H1 (cell line): ENCODE results near the gene ATP11A. TPM values are rescaled to one million over a fixed set of nuclear protein-coding genes. Genes with fewer than 3 reads are reported as not detected.

Experiments used
- CTCF ChIA-PET: fragments of 300-600 bp; sonication (Branson Sonifier 250); formaldehyde crosslinking; loops from one replicate; lab custom pipeline; 2021; ENCODE audit not compliant: partially characterized antibody; lab: Charles Lee
- POLR2A ChIA-PET: fragments of 300-600 bp; sonication (Branson Sonifier 250); formaldehyde crosslinking; loops from one replicate; lab custom pipeline; 2021; ENCODE audit warnings: inconsistent platforms; ENCODE audit not compliant: partially characterized antibody; lab: Charles Lee
- DNase-seq, 2 experiments: peaks; one replicate each; pipeline versions ENCODE4 v3.0.0 to v3.0.0-alpha.2; 2010 to 2022; ENCODE audit warnings: low spot score in 2 of 2, low read depth in 1 of 2, mixed read lengths in 1 of 2
- FAIRE-seq: peaks from 2 replicates; lab custom pipeline; 2011; peaks lifted over from hg19 to GRCh38; lab: Jason Lieb, UNC
- H2AFZ ChIP-seq: 2 replicates; pipeline ENCODE4 v1.8.1; 2012; ENCODE audit warnings: low read length, inconsistent platforms
- H2AK5ac ChIP-seq: 2 replicates; pipeline ENCODE4 v1.6.1; 2013; ENCODE audit warnings: low read depth, low read length
- H2BK120ac ChIP-seq: replicated peaks from 2 replicates; pipeline ENCODE3; 2013; ENCODE audit warnings: low read depth, low read length, inconsistent platforms
- H2BK12ac ChIP-seq: 2 replicates; pipeline ENCODE4 v1.6.1; 2013; ENCODE audit warnings: low read depth, low read length
- H2BK15ac ChIP-seq: 2 replicates; pipeline ENCODE4 v1.6.1; 2013; ENCODE audit warnings: low read length
- H2BK20ac ChIP-seq: 2 replicates; pipeline ENCODE4 v1.6.1; 2013; ENCODE audit warnings: low read length
- H2BK5ac ChIP-seq: 2 replicates; pipeline ENCODE4 v1.6.1; 2013; ENCODE audit warnings: low read depth, low read length
- H3K14ac ChIP-seq: 2 replicates; pipeline ENCODE4 v1.6.1; 2013; ENCODE audit warnings: inconsistent platforms; ENCODE audit not compliant: insufficient read length
- H3K18ac ChIP-seq: 2 replicates; pipeline ENCODE4 v1.6.1; 2013; ENCODE audit warnings: low read length; ENCODE audit errors: extremely low read depth
- H3K23ac ChIP-seq: 2 replicates; pipeline ENCODE4 v1.6.1; 2013; ENCODE audit warnings: inconsistent platforms; ENCODE audit not compliant: insufficient read length
- H3K23me2 ChIP-seq: 2 replicates; pipeline ENCODE4 v1.6.1; 2013; ENCODE audit warnings: low read depth, low read length
- H3K27ac ChIP-seq: 2 replicates; pipeline ENCODE4 v1.6.1; 2011; ENCODE audit warnings: low read depth, low read length, inconsistent platforms
- H3K27me3 ChIP-seq, 4 experiments: replicated peaks in 1 of 4; 1 replicate in 1 of 4; 2 replicates in 3 of 4; pipeline versions ENCODE4 v1.6.1 to v1.8.1; 2011 to 2013; ENCODE audit warnings: low read length in 3 of 4, mild to moderate bottlenecking in 3 of 4, inconsistent platforms in 2 of 4, mixed read lengths in 2 of 4, moderate library complexity in 1 of 4; ENCODE audit not compliant: control insufficient read depth in 3 of 4, insufficient read depth in 3 of 4; ENCODE audit errors: extremely low read depth in 1 of 4
- H3K36me3 ChIP-seq, 4 experiments: 2 replicates each; pipeline versions ENCODE4 v1.6.1 to v1.8.1; 2011 to 2013; ENCODE audit warnings: mild to moderate bottlenecking in 4 of 4, low read length in 3 of 4, moderate library complexity in 2 of 4, control low read depth in 1 of 4, inconsistent platforms in 1 of 4; ENCODE audit not compliant: insufficient read depth in 4 of 4, control insufficient read depth in 2 of 4
- H3K4ac ChIP-seq: replicated peaks from 2 replicates; pipeline ENCODE3; 2013; ENCODE audit warnings: low read length, low read depth, mixed read lengths, inconsistent platforms; ENCODE audit not compliant: insufficient read length
- H3K4me1 ChIP-seq, 4 experiments: replicated peaks in 1 of 4; 1 replicate in 1 of 4; 2 replicates in 3 of 4; pipeline versions ENCODE4 v1.6.1 to v1.8.1; 2011 to 2013; ENCODE audit warnings: low read length in 3 of 4, inconsistent platforms in 2 of 4, mixed read lengths in 1 of 4; ENCODE audit not compliant: insufficient read depth in 4 of 4, control insufficient read depth in 3 of 4
- H3K4me2 ChIP-seq, 2 experiments: 2 replicates each; pipeline versions ENCODE4 v1.6.1 to v1.8.1; 2011 to 2013; ENCODE audit warnings: low read depth in 2 of 2, low read length in 2 of 2, control low read depth in 1 of 2, inconsistent platforms in 1 of 2, mild to moderate bottlenecking in 1 of 2; ENCODE audit not compliant: insufficient read depth in 1 of 2
- H3K4me3 ChIP-seq, 4 experiments: fragments of 200-600, 300-600 bp in 1 of 4; sonication (generic), shearing (Covaris generic), sonication (Bioruptor Twin) in 1 of 4; 2 replicates each; pipeline versions ENCODE4 v1.5.1 to v1.8.1; 2011 to 2016; ENCODE audit warnings: low read length in 4 of 4, low read depth in 3 of 4, control low read depth in 2 of 4, inconsistent platforms in 2 of 4, mild to moderate bottlenecking in 2 of 4, mixed read lengths in 1 of 4, moderate library complexity in 1 of 4; ENCODE audit not compliant: insufficient read depth in 2 of 4; ENCODE audit errors: extremely low read depth in 1 of 4
- H3K56ac ChIP-seq: replicated peaks from 2 replicates; pipeline ENCODE3; 2013; ENCODE audit warnings: low read depth, mild to moderate bottlenecking, mixed read lengths, low read length, inconsistent platforms; ENCODE audit not compliant: insufficient read length
- H3K79me1 ChIP-seq: 2 replicates; pipeline ENCODE4 v1.6.1; 2013; ENCODE audit warnings: low read depth, low read length, control low read depth
- H3K79me2 ChIP-seq, 2 experiments: 2 replicates each; pipeline versions ENCODE4 v1.6.1 to v1.8.1; 2012 to 2013; ENCODE audit warnings: low read length in 2 of 2, mild to moderate bottlenecking in 2 of 2, inconsistent platforms in 1 of 2; ENCODE audit not compliant: insufficient read depth in 2 of 2, control insufficient read depth in 1 of 2
- H3K9ac ChIP-seq, 4 experiments: replicated peaks in 1 of 4; 1 replicate in 1 of 4; 2 replicates in 3 of 4; pipeline versions ENCODE4 v1.6.1 to v1.8.1; 2011 to 2013; ENCODE audit warnings: low read depth in 3 of 4, low read length in 3 of 4, control low read depth in 2 of 4, mild to moderate bottlenecking in 2 of 4, moderate library complexity in 2 of 4, inconsistent platforms in 1 of 4; ENCODE audit errors: extremely low read depth in 1 of 4
- H3K9me3 ChIP-seq, 2 experiments: 2 replicates each; pipeline versions ENCODE4 v1.6.1 to v1.8.1; 2012 to 2013; ENCODE audit warnings: mild to moderate bottlenecking in 2 of 2, moderate library complexity in 2 of 2, control low read depth in 1 of 2, inconsistent platforms in 1 of 2, low read depth in 1 of 2, low read length in 1 of 2, mixed read lengths in 1 of 2; ENCODE audit not compliant: insufficient read depth in 2 of 2
- H4K20me1 ChIP-seq, 2 experiments: replicated peaks in 1 of 2; 2 replicates each; pipeline versions ENCODE3 to v1.8.1; 2011 to 2013; ENCODE audit warnings: inconsistent platforms in 2 of 2, low read length in 2 of 2, mild to moderate bottlenecking in 1 of 2; ENCODE audit not compliant: insufficient read depth in 2 of 2, control insufficient read depth in 1 of 2
- H4K5ac ChIP-seq: 2 replicates; pipeline ENCODE4 v1.6.1; 2013; ENCODE audit warnings: low read length, low read depth, mixed read lengths, inconsistent platforms; ENCODE audit not compliant: insufficient read length
- H4K8ac ChIP-seq: 2 replicates; pipeline ENCODE4 v1.8.0; 2013; ENCODE audit warnings: mild to moderate bottlenecking, moderate library complexity, low read length, inconsistent platforms; ENCODE audit not compliant: insufficient read depth; ENCODE audit errors: extremely low read depth
- H4K91ac ChIP-seq: replicated peaks from 2 replicates; pipeline ENCODE3; 2013; ENCODE audit warnings: low read length, mixed read lengths, inconsistent platforms; ENCODE audit not compliant: insufficient read length
- ASH2L ChIP-seq: fragments of 200-600, 300-600 bp; sonication (generic); IDR thresholded peaks from one replicate; pipeline ENCODE4 v1.7.1; 2017; ENCODE audit warnings: low read length
- CHD2 ChIP-seq: IDR thresholded peaks from 2 replicates; pipeline ENCODE4 v1.6.1; 2012; ENCODE audit warnings: low read length, improper control_type of control experiment
- FOSL1 ChIP-seq: IDR thresholded peaks from 2 replicates; pipeline ENCODE4 v1.6.1; 2011; ENCODE audit warnings: mild to moderate bottlenecking, low read depth, low read length, moderate library complexity; ENCODE audit not compliant: insufficient read depth
- KDM5A ChIP-seq: fragments of 200-600 bp; IDR thresholded peaks from 2 replicates; pipeline ENCODE4 v1.7.1; 2012; ENCODE audit warnings: mild to moderate bottlenecking, low read length, inconsistent platforms, mixed read lengths
- PHF8 ChIP-seq: fragments of 200-600 bp; sonication (generic); conservative IDR thresholded peaks from 2 replicates; pipeline ENCODE4 v1.7.1; 2012; ENCODE audit warnings: low read depth, mild to moderate bottlenecking, inconsistent platforms, low read length, moderate library complexity
- SIRT6 ChIP-seq: IDR thresholded peaks from one replicate; pipeline ENCODE4 v1.7.1; 2012; ENCODE audit warnings: low read length, inconsistent platforms
- SP2 ChIP-seq: IDR thresholded peaks from 2 replicates; pipeline ENCODE4 v1.6.1; 2012; ENCODE audit warnings: mild to moderate bottlenecking, low read length, inconsistent platforms
- SRF ChIP-seq: IDR thresholded peaks from 2 replicates; pipeline ENCODE4 v1.6.1; 2011; ENCODE audit warnings: mild to moderate bottlenecking, low read depth, low read length, moderate library complexity
- TBP ChIP-seq: IDR thresholded peaks from 2 replicates; pipeline ENCODE4 v1.6.1; 2011; ENCODE audit warnings: low read depth, low read length, improper control_type of control experiment
- TCF12 ChIP-seq: IDR thresholded peaks from 2 replicates; pipeline ENCODE4 v1.6.1; 2011; ENCODE audit warnings: low read depth, mild to moderate bottlenecking, low read length
- YY1 ChIP-seq: IDR thresholded peaks from 2 replicates; pipeline ENCODE4 v1.6.1; 2011; ENCODE audit warnings: low read depth, mild to moderate bottlenecking, low read length
- WGBS, 2 experiments: shearing (Covaris generic) in 1 of 2; methylation state at CpG; one replicate each; pipeline versions ENCODE4 v1.1.6 to v1.1.7; 2013 to 2015; ENCODE audit warnings: low lambda C conversion rate in 2 of 2, mixed read lengths in 2 of 2, inconsistent platforms in 1 of 2, low coverage in 1 of 2, missing lambda C conversion rate in 1 of 2; ENCODE audit not compliant: insufficient replicate concordance in 2 of 2, insufficient coverage in 1 of 2, insufficient read length in 1 of 2; ENCODE audit errors: extremely low coverage in 1 of 2, missing lambda C conversion rate in 1 of 2; 5-methylcytosine and 5-hydroxymethylcytosine counted together
- polyA plus RNA-seq, 7 experiments: library from polyadenylated mRNA; depleted of rRNA in 3 of 7; stranded (reverse) in 5 of 7; unstranded in 2 of 7; fragments of >200 nt in 5 of 7; fragments of 200-250 nt in 2 of 7; gene quantifications; 1 replicate in 5 of 7; 2 replicates in 1 of 7; 4 replicates in 1 of 7; pipeline versions ENCODE4 v1.2.1 to v1.2.3, GENCODE V29; 2011 to 2013; ENCODE audit warnings: missing spikeins in 2 of 7, mixed read lengths in 2 of 7
- total RNA-seq: library from RNA; stranded (reverse); fragmentation: NEBNext Ultra II Directional; extraction: Animal tissue kit (Norgen Biotek cat#: 25700); gene quantifications from 2 replicates; pipeline ENCODE4 v1.2.1, GENCODE V29; 2021

The ATP11A gene
- total and polyA plus RNA-seq, 2 of the 8 experiments (the other 6 are each of a cell fraction or from before 2014, with no cell fraction given) = 28.8 to 72.9 TPM

GRCh38 chr13:112889351-112890290, 199.8 kb downstream of the ATP11A start:
- no peak overlapping the region for H3K14ac ChIP-seq
- no peak overlapping the region for H3K56ac ChIP-seq
- peaks cover 7 to 47% (median 37%) of the 10 kb centered on the region in 4 experiments for H3K4me1 ChIP-seq
- H2BK5ac ChIP-seq = no peak overlapping the region
- H4K91ac ChIP-seq = peak overlapping the region; percentile 25
- no peak overlapping the region for H3K23ac ChIP-seq
- H3K79me2 ChIP-seq = no peaks in the 10 kb centered on the region
- H2AFZ ChIP-seq = no peak overlapping the region
- 89% methylated on average over 32 of the region's 42 CpGs; no CpG with 5 or more reads in 1 of the 2 experiments for WGBS, 2 experiments
- H2AK5ac ChIP-seq = no peak overlapping the region; the same call in 1 of the 2 replicates
- 0 out of 2 replicates have a peak overlapping the region, but pooled peaks have one; percentile 13 for H3K18ac ChIP-seq
- CTCF ChIA-PET = interaction anchor here (0.6 to 1.7 kb wide), 2 partner anchors 29 to 462 kb away, joined by 3 to 4 read pairs; no protein-coding TSS in a partner anchor
- no peak overlapping the region for H3K4ac ChIP-seq
- H2BK120ac ChIP-seq = no peak overlapping the region
- FAIRE-seq (no peak), DNase-seq (no peak)
- no peak overlapping the region for H4K5ac ChIP-seq
- H2BK20ac ChIP-seq = no peak overlapping the region
- peaks cover 0 to 6% (median 2%) of the 10 kb centered on the region in 4 experiments; a peak in 2 of 8 replicates for H3K36me3 ChIP-seq
- no peaks in the 10 kb centered on the region for H3K9me3 ChIP-seq
- H4K20me1 ChIP-seq = peaks cover 0 to 7% of the 10 kb centered on the region in 2 experiments
- H3K23me2 ChIP-seq = peaks cover 2% of the 10 kb centered on the region; the same call in 1 of the 2 replicates
- no peak overlapping the region for H2BK15ac ChIP-seq
- no peak overlapping the region for H3K27ac ChIP-seq
- no peak overlapping the region for H3K4me2 ChIP-seq
- H3K27me3 ChIP-seq = peaks cover 0 to 16% (median 13%) of the 10 kb centered on the region in 4 experiments; a peak in 6 of 7 replicates
- H3K79me1 ChIP-seq = no peaks in the 10 kb centered on the region
- peak overlapping the region; percentile 99; the same call in 1 of the 2 replicates for H2BK12ac ChIP-seq
- H3K4me3 ChIP-seq = no peak overlapping the region
- TF ChIP-seq SIRT6 (no peak), SRF (no peak), SP2 (no peak), PHF8 (no peak), TBP (no peak), KDM5A (no peak), FOSL1 (no peak), CHD2 (no peak), ASH2L (no peak), TCF12 (no peak), YY1 (no peak)
- TF ChIP-seq, all 59 proteins: peak for 0
- POLR2A ChIA-PET = interaction anchor here (0.8 to 3.8 kb wide), 3 partner anchors 9 to 26 kb away, joined by 4 to 17 read pairs (median 6); no protein-coding TSS in a partner anchor
- Histone ChIP-seq H4K8ac (peak overlapping the region; percentile 58; the same call in 1 of the 2 replicates), H3K9ac (no peak overlapping the region)
